ENCODE results near the gene PAEP. TPM values are rescaled to one million over a fixed set of nuclear protein-coding genes. Genes with fewer than 3 reads are reported as not detected.
"Not testable (repeated sequence)": the region's sequence is repeated elsewhere in the genome, so short reads cannot be mapped to it uniquely, and the experiment has no call there.

Gene PAEP
- total and polyA plus RNA-seq, 4 donors = 0.42 to 0.55 TPM; not detected in 2

DNA sequence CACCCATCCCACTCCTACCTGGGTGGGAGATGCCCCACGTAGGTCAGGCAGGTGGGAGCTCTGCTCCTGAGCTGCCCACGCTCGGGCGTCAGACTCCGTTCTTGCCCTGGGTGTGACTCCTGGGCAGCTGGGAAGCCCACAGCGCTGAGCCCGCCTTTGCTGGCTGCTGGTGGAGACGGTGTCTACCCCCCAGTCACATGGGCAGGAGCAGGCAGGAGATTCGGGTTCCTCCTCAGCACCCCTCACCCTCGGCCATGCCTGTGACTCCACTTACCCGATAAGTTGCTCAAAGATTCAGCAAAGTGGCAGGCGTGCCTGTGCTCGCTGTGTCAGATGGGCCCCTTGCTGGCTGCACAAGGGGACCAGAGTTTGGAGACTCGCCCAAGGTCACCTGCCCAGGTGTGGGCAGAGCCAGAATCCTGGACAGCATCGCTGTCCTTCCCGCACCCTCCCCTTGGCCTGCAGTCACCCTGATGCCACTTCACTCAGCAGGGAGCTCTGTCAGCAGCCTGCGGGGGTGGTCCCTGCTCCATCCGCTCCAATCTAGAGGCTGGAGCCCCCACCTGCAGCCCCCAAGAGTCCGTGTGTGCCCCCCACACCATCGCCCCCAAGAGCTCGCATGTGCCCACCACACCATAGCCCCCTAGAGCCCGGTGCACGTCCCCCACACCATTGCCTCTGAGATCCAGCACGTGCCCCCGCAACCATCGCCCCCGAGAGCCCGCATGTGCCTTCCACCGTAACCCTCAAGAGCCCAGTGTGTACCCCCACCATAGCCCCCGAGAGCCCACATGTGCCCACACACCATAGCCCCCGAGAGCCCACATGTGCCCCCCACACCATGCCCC lies 36.1 kb upstream of the PAEP start:
- Histone ChIP-seq H3K4me3 (ENCODE audit: low read depth, low read length) (no peak overlapping the region), H3K36me3 (ENCODE audit: control insufficient read depth, insufficient read depth, low read length) (no peaks in the 10 kb centered on the region), H3K9me3 (ENCODE audit: control insufficient read depth, insufficient read depth, low read length) (no peaks in the 10 kb centered on the region), H3K27ac (ENCODE audit: low read depth, low read length) (no peak overlapping the region), H3K27me3 (ENCODE audit: control insufficient read depth, insufficient read depth, low read length) (no peaks in the 10 kb centered on the region), H3K4me1 (ENCODE audit: control insufficient read depth, insufficient read depth, low read length) (no peaks in the 10 kb centered on the region)
- WGBS (ENCODE audit: insufficient coverage) = 85% methylated on average over 23 of the region's 31 CpGs
- no peak for DNase-seq (ENCODE audit: low read depth in 4 of 6, low spot score in 6 of 6)

DNA sequence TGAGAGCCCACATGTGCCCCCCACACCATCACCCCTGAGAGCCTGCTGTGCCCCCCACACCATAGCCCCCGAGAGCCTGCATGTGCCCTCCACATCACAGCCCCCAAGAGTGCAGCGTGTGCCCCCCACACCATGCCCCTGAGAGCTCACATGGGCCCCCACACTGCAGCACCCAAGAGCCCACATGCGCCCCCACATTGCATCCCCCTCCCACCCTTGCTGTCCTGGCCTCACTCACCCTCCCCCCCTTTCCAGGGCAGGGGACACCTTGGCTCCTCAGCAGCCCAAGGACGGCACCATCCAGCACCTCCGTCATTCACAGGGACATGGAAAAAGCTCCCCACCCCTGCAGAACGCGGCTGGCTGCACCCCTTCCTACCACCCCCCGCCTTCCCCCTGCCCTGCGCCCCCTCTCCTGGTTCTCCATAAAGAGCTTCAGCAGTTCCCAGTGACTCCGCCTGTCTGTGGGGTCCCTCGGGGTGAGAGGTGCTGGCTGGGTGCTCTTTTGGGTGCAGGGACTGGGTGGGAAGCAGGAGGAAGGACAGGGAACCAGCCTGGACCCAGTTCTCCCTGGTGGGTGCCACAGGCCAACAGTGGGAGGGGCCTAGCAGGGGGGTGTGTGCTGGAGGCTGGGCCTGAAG lies 35.3 kb upstream of the PAEP start:
- no peak for DNase-seq (ENCODE audit: low read depth in 4 of 6, low spot score in 6 of 6)
- Histone ChIP-seq H3K9me3 (ENCODE audit: control insufficient read depth, insufficient read depth, low read length) (no peaks in the 10 kb centered on the region), H3K36me3 (ENCODE audit: control insufficient read depth, insufficient read depth, low read length) (no peaks in the 10 kb centered on the region), H3K4me3 (ENCODE audit: low read depth, low read length) (no peak overlapping the region), H3K27ac (ENCODE audit: low read depth, low read length) (no peak overlapping the region), H3K4me1 (ENCODE audit: control insufficient read depth, insufficient read depth, low read length) (no peaks in the 10 kb centered on the region), H3K27me3 (ENCODE audit: control insufficient read depth, insufficient read depth, low read length) (no peaks in the 10 kb centered on the region)
- 89% methylated on average over 3 of the region's 11 CpGs for WGBS (ENCODE audit: insufficient coverage)

- H3K27ac ChIP-seq (ENCODE audit: low read depth, low read length) = no peak overlapping the region
- H3K4me1 ChIP-seq (ENCODE audit: control insufficient read depth, insufficient read depth, low read length) = no peaks in the 10 kb centered on the region
- H3K4me3 ChIP-seq (ENCODE audit: low read depth, low read length) = no peak overlapping the region
- WGBS (ENCODE audit: insufficient coverage) = 71% methylated on average over 30 of the region's 30 CpGs
- H3K36me3 ChIP-seq (ENCODE audit: control insufficient read depth, insufficient read depth, low read length) = no peaks in the 10 kb centered on the region
- DNase-seq (ENCODE audit: low read depth in 4 of 6, low spot score in 6 of 6) = no peak
- no peaks in the 10 kb centered on the region for H3K9me3 ChIP-seq (ENCODE audit: control insufficient read depth, insufficient read depth, low read length)
- H3K27me3 ChIP-seq (ENCODE audit: control insufficient read depth, insufficient read depth, low read length) = no peaks in the 10 kb centered on the region
Measured at GRCh38 chr9:135526730-135527571, 34.6 kb upstream of the PAEP start.

DNA sequence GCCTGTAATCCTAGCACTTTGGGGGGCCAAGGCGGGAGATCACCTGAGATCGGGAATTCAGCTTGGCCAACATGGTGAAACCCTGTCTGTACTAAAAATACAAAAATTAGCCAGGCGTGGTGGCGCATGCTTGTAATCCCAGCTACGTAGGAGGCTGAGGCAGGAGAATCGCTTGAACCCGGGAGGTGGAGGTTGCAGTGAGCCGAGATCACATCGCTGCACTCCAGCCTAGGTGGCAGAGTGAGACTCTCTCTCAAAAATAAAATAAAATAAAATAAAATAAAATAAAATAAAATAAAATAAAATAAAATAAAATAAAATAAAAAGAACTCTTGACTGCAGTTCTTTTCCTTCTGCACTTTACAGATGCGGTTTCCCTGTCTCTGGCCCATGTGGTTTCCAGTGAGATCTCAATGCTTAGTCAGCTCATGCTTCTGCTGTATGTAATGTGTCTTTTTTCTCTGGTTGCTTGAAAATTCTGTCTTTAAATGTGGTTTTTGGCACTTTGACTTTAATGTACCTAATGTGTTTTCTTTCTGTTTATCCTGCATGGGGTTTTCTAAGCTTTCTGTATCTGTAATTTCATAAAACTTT lies 32.6 kb upstream of the PAEP start:
- H3K36me3 ChIP-seq (ENCODE audit: control insufficient read depth, insufficient read depth, low read length); DNase-seq (ENCODE audit: low read depth in 4 of 6, low spot score in 6 of 6); H3K4me3 ChIP-seq (ENCODE audit: low read depth, low read length); H3K27me3 ChIP-seq (ENCODE audit: control insufficient read depth, insufficient read depth, low read length); H3K27ac ChIP-seq (ENCODE audit: low read depth, low read length); H3K4me1 ChIP-seq (ENCODE audit: control insufficient read depth, insufficient read depth, low read length); H3K9me3 ChIP-seq (ENCODE audit: control insufficient read depth, insufficient read depth, low read length): not testable (repeated sequence)
- 90% methylated on average over 2 of the region's 10 CpGs for WGBS (ENCODE audit: insufficient coverage)

DNA sequence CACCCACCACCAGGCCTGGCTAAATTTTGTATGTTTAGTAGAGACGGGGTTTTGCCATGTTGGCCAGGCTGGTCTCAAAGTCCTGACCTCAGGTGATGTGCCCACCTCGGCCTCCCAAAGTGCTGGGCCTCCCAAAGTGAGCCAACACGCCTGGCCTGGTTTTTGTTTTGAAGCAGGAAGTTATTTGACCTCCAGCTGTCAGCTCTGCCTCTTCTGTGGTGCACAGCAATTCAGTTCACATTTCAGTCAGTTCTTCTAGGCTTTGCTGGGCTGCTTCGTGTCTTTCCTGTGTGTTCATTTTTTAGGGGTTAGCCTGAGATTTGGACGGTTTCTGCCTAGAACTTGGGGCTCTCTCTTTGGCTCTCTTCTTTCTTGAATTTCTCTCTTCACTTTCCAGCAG lies 31.4 kb upstream of the PAEP start:
- no peak overlapping the region for H3K4me3 ChIP-seq (ENCODE audit: low read depth, low read length)
- H3K9me3 ChIP-seq (ENCODE audit: control insufficient read depth, insufficient read depth, low read length) = no peaks in the 10 kb centered on the region
- no peaks in the 10 kb centered on the region for H3K36me3 ChIP-seq (ENCODE audit: control insufficient read depth, insufficient read depth, low read length)
- H3K4me1 ChIP-seq (ENCODE audit: control insufficient read depth, insufficient read depth, low read length) = no peaks in the 10 kb centered on the region
- WGBS (ENCODE audit: insufficient coverage) = 84% methylated on average over 5 of the region's 5 CpGs
- H3K27me3 ChIP-seq (ENCODE audit: control insufficient read depth, insufficient read depth, low read length) = no peaks in the 10 kb centered on the region
- no peak overlapping the region for H3K27ac ChIP-seq (ENCODE audit: low read depth, low read length)
- no peak for DNase-seq (ENCODE audit: low read depth in 4 of 6, low spot score in 6 of 6)

DNA sequence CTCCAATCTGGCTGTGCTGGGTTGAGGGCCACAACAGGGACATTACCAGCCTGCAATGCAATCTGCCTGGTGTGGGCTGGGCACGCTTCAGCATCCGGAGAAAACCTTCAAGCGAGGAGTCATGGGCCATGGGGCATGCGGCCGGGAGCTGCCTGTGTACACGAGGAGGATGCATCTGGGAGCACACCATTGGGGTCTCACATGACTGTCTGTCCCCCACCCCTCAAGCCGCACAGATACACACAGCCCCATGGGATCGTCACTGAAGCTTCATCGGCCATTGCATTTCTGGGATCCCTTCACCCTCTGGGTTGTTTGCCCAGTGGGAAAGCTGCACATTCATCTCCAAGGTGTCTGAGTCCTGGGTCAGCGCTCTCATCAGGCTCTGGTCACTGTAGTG lies 30.5 kb upstream of the PAEP start:
- H3K27me3 ChIP-seq (ENCODE audit: control insufficient read depth, insufficient read depth, low read length) = no peaks in the 10 kb centered on the region
- no peaks in the 10 kb centered on the region for H3K36me3 ChIP-seq (ENCODE audit: control insufficient read depth, insufficient read depth, low read length)
- 89% methylated on average over 10 of the region's 10 CpGs for WGBS (ENCODE audit: insufficient coverage)
- H3K27ac ChIP-seq (ENCODE audit: low read depth, low read length) = no peak overlapping the region
- DNase-seq (ENCODE audit: low read depth in 4 of 6, low spot score in 6 of 6) = no peak
- no peak overlapping the region for H3K4me3 ChIP-seq (ENCODE audit: low read depth, low read length)
- H3K4me1 ChIP-seq (ENCODE audit: control insufficient read depth, insufficient read depth, low read length) = no peaks in the 10 kb centered on the region
- no peaks in the 10 kb centered on the region for H3K9me3 ChIP-seq (ENCODE audit: control insufficient read depth, insufficient read depth, low read length)

DNA sequence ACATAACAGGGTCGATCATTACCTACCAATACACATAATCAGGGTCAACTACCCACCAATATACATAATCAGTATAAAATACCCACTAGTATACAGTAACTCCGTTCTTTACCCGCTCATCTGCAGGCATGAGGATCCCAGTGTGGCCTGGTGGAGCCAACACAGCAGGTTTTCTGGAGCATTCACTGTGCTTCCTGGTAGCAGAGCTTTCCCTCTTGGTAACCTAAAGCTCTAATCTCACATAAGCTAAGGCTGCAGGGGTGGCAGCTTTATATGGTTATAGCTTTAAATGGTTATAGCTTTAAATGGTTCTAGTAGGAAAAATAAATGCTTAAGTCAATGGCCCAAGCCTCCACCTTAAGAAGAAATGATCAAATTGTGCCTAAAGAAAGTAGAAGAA lies 28.4 kb upstream of the PAEP start:
- no peak overlapping the region for H3K4me3 ChIP-seq (ENCODE audit: low read depth, low read length)
- no peaks in the 10 kb centered on the region for H3K27me3 ChIP-seq (ENCODE audit: control insufficient read depth, insufficient read depth, low read length)
- no peak overlapping the region for H3K27ac ChIP-seq (ENCODE audit: low read depth, low read length)
- 81% methylated on average over 3 of the region's 3 CpGs for WGBS (ENCODE audit: insufficient coverage)
- DNase-seq (ENCODE audit: low read depth in 4 of 6, low spot score in 6 of 6) = peak in 1 of 6 donors; percentile 51
- no peaks in the 10 kb centered on the region for H3K9me3 ChIP-seq (ENCODE audit: control insufficient read depth, insufficient read depth, low read length)
- no peaks in the 10 kb centered on the region for H3K36me3 ChIP-seq (ENCODE audit: control insufficient read depth, insufficient read depth, low read length)
- no peaks in the 10 kb centered on the region for H3K4me1 ChIP-seq (ENCODE audit: control insufficient read depth, insufficient read depth, low read length)

- Histone ChIP-seq H3K36me3 (ENCODE audit: control insufficient read depth, insufficient read depth, low read length) (no peaks in the 10 kb centered on the region), H3K4me1 (ENCODE audit: control insufficient read depth, insufficient read depth, low read length) (no peaks in the 10 kb centered on the region), H3K27ac (ENCODE audit: low read depth, low read length) (no peak overlapping the region), H3K4me3 (ENCODE audit: low read depth, low read length) (no peak overlapping the region), H3K27me3 (ENCODE audit: control insufficient read depth, insufficient read depth, low read length) (no peaks in the 10 kb centered on the region), H3K9me3 (ENCODE audit: control insufficient read depth, insufficient read depth, low read length) (no peaks in the 10 kb centered on the region)
- no peak for DNase-seq (ENCODE audit: low read depth in 4 of 6, low spot score in 6 of 6)
- whole genome bisulfite sequencing (ENCODE audit: insufficient coverage) = 90% methylated on average over 12 of the region's 12 CpGs
Measured at GRCh38 chr9:135533674-135534073, 27.9 kb upstream of the PAEP start.

DNA sequence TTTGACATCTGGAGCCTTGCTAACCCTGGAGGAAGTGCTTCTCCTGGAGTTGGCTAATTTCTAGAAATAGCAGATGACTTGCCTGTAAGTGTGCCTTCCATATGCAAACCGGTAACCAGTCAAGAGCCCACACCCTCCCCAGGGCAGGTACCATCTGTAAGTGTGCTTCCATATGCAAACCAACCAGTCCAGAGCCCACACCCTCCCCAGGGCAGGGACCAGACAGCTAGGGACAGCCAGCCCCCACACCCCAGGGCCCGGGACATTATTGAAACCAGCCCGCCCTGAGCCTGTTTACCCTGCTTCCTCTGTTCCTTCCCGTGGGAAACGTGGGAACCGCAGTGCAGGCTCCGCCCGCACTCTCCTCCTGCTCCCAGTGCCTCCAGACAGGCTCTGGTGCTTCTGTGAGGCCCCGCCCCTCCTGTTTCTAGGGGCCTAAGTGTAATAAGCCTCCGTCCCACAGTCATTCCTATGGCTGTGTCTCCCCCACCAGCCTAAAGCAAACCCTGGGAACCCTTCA lies 27.3 kb upstream of the PAEP start:
- not testable (repeated sequence) for DNase-seq (ENCODE audit: low read depth in 4 of 6, low spot score in 6 of 6); H3K27me3 ChIP-seq (ENCODE audit: control insufficient read depth, insufficient read depth, low read length); H3K27ac ChIP-seq (ENCODE audit: low read depth, low read length); H3K9me3 ChIP-seq (ENCODE audit: control insufficient read depth, insufficient read depth, low read length); H3K36me3 ChIP-seq (ENCODE audit: control insufficient read depth, insufficient read depth, low read length); H3K4me1 ChIP-seq (ENCODE audit: control insufficient read depth, insufficient read depth, low read length); H3K4me3 ChIP-seq (ENCODE audit: low read depth, low read length)
- 39% methylated on average over 10 of the region's 10 CpGs for WGBS (ENCODE audit: insufficient coverage)
